GM23338 (cell line): ENCODE results near the gene POU3F3. TPM values are rescaled to one million over a fixed set of nuclear protein-coding genes. Genes with fewer than 3 reads are reported as not detected.
A peak's percentile ranks its signal among the peaks of the same experiment; 100 is the strongest.

ENCODE experiments used
- ATAC-seq: fragments of 200-7000 bp; cut with Tn5 transposase; 3 replicates; pipeline ENCODE4 v1.9.1; 2020
- DNase-seq: peaks from one replicate; pipeline ENCODE4 v3.0.0-alpha.2; 2015; ENCODE audit warnings: low spot score
- H2AFZ ChIP-seq: fragments of 200-600 bp; sonication (generic); 2 replicates; pipeline ENCODE4 v1.8.0; 2016; ENCODE audit warnings: antibody characterized with exemption, mild to moderate bottlenecking, moderate library complexity
- H3F3A ChIP-seq: fragments of 200-600 bp; sonication (generic); replicated peaks from 2 replicates; pipeline ENCODE4 v1.8.0; 2017; ENCODE audit warnings: antibody characterized with exemption, mixed run types, low read depth
- H3K27ac ChIP-seq: fragments of 200-600 bp; sonication (generic); 2 replicates; pipeline ENCODE4 v1.6.1; 2016; ENCODE audit warnings: low read depth
- H3K27me3 ChIP-seq: fragments of 200-600 bp; sonication (generic); 2 replicates; pipeline ENCODE4 v1.8.0; 2016; ENCODE audit warnings: mild to moderate bottlenecking, mixed run types, moderate library complexity; ENCODE audit not compliant: insufficient read depth
- H3K36me3 ChIP-seq: fragments of 200-600 bp; sonication (generic); 2 replicates; pipeline ENCODE4 v1.8.0; 2016; ENCODE audit warnings: mild to moderate bottlenecking; ENCODE audit not compliant: insufficient read depth
- H3K4me1 ChIP-seq: fragments of 200-600 bp; sonication (generic); 2 replicates; pipeline ENCODE4 v1.8.0; 2016; ENCODE audit warnings: mild to moderate bottlenecking, moderate library complexity; ENCODE audit not compliant: insufficient read depth
- H3K4me2 ChIP-seq: fragments of 200-600 bp; sonication (generic); 2 replicates; pipeline ENCODE4 v1.7.1; 2017; ENCODE audit warnings: mixed run types
- H3K4me3 ChIP-seq: fragments of 200-600 bp; sonication (generic); 2 replicates; pipeline ENCODE4 v1.6.1; 2016; ENCODE audit warnings: mixed run types
- H3K79me2 ChIP-seq: fragments of 200-600 bp; sonication (generic); replicated peaks from 2 replicates; pipeline ENCODE4 v1.8.0; 2017; ENCODE audit warnings: mild to moderate bottlenecking; ENCODE audit not compliant: insufficient read depth
- H3K9me2 ChIP-seq: fragments of 200-600 bp; sonication (generic); 2 replicates; pipeline ENCODE4 v1.8.0; 2017; ENCODE audit not compliant: insufficient read depth
- H4K20me1 ChIP-seq: fragments of 200-600 bp; sonication (generic); replicated peaks from 2 replicates; pipeline ENCODE4 v1.8.0; 2017; ENCODE audit warnings: mild to moderate bottlenecking; ENCODE audit not compliant: insufficient read depth
- H3K27ac Mint-ChIP-seq: 2 replicates; pipeline ENCODE4 v1.8.0; 2020; ENCODE audit warnings: inconsistent platforms, mild to moderate bottlenecking, moderate library complexity, mixed read lengths
- H3K27me3 Mint-ChIP-seq: 3 replicates; pipeline ENCODE4 v1.8.0; 2022; ENCODE audit warnings: low read depth, mild to moderate bottlenecking, moderate library complexity, mixed read lengths, inconsistent platforms; ENCODE audit not compliant: insufficient read depth, poor library complexity
- H3K36me3 Mint-ChIP-seq: 3 replicates; pipeline ENCODE4 v1.8.0; 2021; ENCODE audit warnings: low read depth, mild to moderate bottlenecking, inconsistent platforms, moderate library complexity, mixed read lengths
- H3K4me1 Mint-ChIP-seq: 3 replicates; pipeline ENCODE4 v1.8.0; 2020; ENCODE audit warnings: mild to moderate bottlenecking, inconsistent platforms, mixed read lengths
- H3K4me3 Mint-ChIP-seq: 3 replicates; pipeline ENCODE4 v1.8.0; 2021; ENCODE audit warnings: moderate library complexity, mild to moderate bottlenecking, inconsistent platforms, mixed read lengths
- H3K9me3 Mint-ChIP-seq: 3 replicates; pipeline ENCODE4 v1.8.0; 2020; ENCODE audit warnings: moderate library complexity, mild to moderate bottlenecking, inconsistent platforms, mixed read lengths
- CREB1 ChIP-seq: fragments of 250-450 bp; sonication (Bioruptor Pico); IDR thresholded peaks from 2 replicates; pipeline ENCODE4 v1.5.0; 2020; ENCODE audit warnings: low read depth, mild to moderate bottlenecking, moderate library complexity
- EZH2 ChIP-seq: fragments of 200-600 bp; sonication (generic); IDR thresholded peaks from one replicate; pipeline ENCODE4 v1.8.0; 2017; ENCODE audit warnings: antibody characterized with exemption, mild to moderate bottlenecking, low read depth; ENCODE audit not compliant: unreplicated experiment
- EZH2phosphoT487 ChIP-seq: fragments of 200-600 bp; sonication (generic); IDR thresholded peaks from one replicate; pipeline ENCODE4 v1.8.1; 2018; ENCODE audit warnings: antibody characterized with exemption; ENCODE audit not compliant: unreplicated experiment
- JUNB ChIP-seq: IDR thresholded peaks from one replicate; pipeline ENCODE4 v1.6.1; 2016; ENCODE audit warnings: antibody characterized with exemption; ENCODE audit not compliant: unreplicated experiment
- NANOG ChIP-seq: IDR thresholded peaks from 2 replicates; pipeline ENCODE4 v1.6.1; 2016; ENCODE audit warnings: antibody characterized with exemption, borderline replicate concordance
- POLR2AphosphoS5 ChIP-seq: IDR thresholded peaks from 2 replicates; pipeline ENCODE4 v1.6.1; 2016; ENCODE audit warnings: antibody characterized with exemption, low read depth
- STAT1 ChIP-seq: IDR thresholded peaks from one replicate; pipeline ENCODE4 v1.6.1; 2016; ENCODE audit warnings: antibody characterized with exemption; ENCODE audit not compliant: unreplicated experiment
- ZNF114 ChIP-seq: fragments of 250-450 bp; sonication (Bioruptor Pico); IDR thresholded peaks from 2 replicates; pipeline ENCODE4 v1.5.0; 2020; ENCODE audit warnings: mild to moderate bottlenecking, moderate library complexity
- ZNF331 ChIP-seq: fragments of 250-450 bp; sonication (Bioruptor Pico); IDR thresholded peaks from 2 replicates; pipeline ENCODE4 v1.5.0; 2020; ENCODE audit warnings: low read depth, mild to moderate bottlenecking, moderate library complexity
- polyA plus RNA-seq: library from polyadenylated mRNA; unstranded; fragments of >200 nt; fragmentation: Nextera tagmentation; extraction: Ambion mirVana; gene quantifications from 2 replicates; pipeline ENCODE4 v1.2.1, GENCODE V29; 2016
- total RNA-seq: library from RNA; depleted of rRNA; stranded (reverse); fragments of >200 nt; shearing (Covaris generic); gene quantifications from 2 replicates; pipeline ENCODE4 v1.2.3, GENCODE V29; 2014
- TF ChIP-seq, protein P1 (sequence below): IDR thresholded peaks from one replicate; pipeline ENCODE4 v1.6.1; 2018; ENCODE audit warnings: antibody characterized with exemption; ENCODE audit not compliant: unreplicated experiment
- TF ChIP-seq, protein P2 (sequence below), 2 experiments: fragments of 200-600 bp in 1 of 2; sonication (generic) in 1 of 2; conservative IDR thresholded peaks; 2 replicates each; pipeline versions ENCODE4 v1.5.1 to v1.6.1; 2016 to 2017; ENCODE audit warnings: antibody characterized with exemption in 2 of 2, low read depth in 2 of 2, mild to moderate bottlenecking in 2 of 2, moderate library complexity in 1 of 2
- TF ChIP-seq, protein P3 (sequence below): IDR thresholded peaks from 2 replicates; pipeline ENCODE4 v1.6.1; 2016; ENCODE audit warnings: antibody characterized with exemption
- TF ChIP-seq, protein P4 (sequence below): fragments of 250-450 bp; sonication (Bioruptor Pico); IDR thresholded peaks from 2 replicates; pipeline ENCODE4 v1.5.0; 2020; ENCODE audit warnings: mild to moderate bottlenecking, moderate library complexity

The POU3F3 gene
- total and polyA plus RNA-seq, 2 experiments from 2014 or later = 0.06 to 0.24 TPM

DNA sequence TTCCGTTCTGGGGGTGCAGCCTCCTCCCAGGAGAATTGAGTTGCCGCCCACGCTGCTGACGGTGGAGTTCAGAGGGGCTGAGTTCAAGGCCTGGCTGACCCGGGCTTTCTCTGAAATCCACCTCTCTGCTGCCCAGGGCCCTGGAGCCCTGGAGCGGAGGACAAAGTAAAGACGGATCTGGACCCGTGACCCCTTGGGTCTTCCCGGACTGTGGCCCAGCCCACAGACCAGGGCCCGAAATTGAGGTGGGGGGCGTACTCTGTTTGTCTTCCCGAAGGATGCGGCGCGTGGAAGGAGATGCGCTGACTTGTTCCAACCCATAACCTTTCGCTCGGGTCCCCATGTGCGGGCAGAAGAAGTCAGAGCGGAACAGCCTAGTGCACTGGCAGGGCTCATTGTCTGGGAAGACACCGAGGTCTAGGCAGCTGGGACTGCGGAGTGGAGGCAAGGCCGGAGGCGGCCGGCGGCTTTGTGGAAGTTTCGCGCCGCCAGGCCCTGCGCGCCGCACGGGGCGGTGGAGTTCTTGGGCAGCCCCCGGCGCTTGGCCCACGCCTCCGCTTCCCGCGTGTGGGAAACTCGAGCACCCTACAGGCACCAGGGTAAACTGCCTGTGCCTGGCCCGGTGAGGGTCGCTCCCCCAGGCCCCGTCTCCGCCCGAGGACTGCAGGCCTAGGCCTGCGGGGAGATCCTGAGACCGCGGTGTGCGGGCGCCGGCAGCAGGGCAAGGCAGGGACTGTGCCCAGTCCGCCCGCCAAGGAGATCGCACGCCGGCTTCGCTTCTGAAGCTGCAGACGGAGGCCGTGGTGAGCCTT, 9.8 kb downstream of the POU3F3 start:
- no peaks in the 10 kb centered on the region for H3K9me2 ChIP-seq
- no peak overlapping the region for H3K27ac ChIP-seq
- H3K36me3 ChIP-seq = no peaks in the 10 kb centered on the region
- no peaks in the 10 kb centered on the region for H3K79me2 ChIP-seq
- Mint-ChIP-seq H3K9me3 (peaks cover 7% of the 10 kb centered on the region; the same call in 2 of the 3 replicates), H3K27me3 (peaks cover 95% of the 10 kb centered on the region), H3K4me1 (peaks cover 52% of the 10 kb centered on the region), H3K4me3 (peak overlapping the region; percentile 56), H3K36me3 (no peaks in the 10 kb centered on the region), H3K27ac (no peak overlapping the region)
- peak overlapping the region; percentile 39 for H3K4me3 ChIP-seq
- peak overlapping the region; percentile 71 for H3K4me2 ChIP-seq
- peaks cover 34% of the 10 kb centered on the region; the same call in 1 of the 2 replicates for H3F3A ChIP-seq
- H2AFZ ChIP-seq = peak overlapping the region; percentile 34
- H4K20me1 ChIP-seq = peaks cover 33% of the 10 kb centered on the region
- H3K4me1 ChIP-seq = peaks cover 63% of the 10 kb centered on the region
- TF ChIP-seq, protein P1, sequence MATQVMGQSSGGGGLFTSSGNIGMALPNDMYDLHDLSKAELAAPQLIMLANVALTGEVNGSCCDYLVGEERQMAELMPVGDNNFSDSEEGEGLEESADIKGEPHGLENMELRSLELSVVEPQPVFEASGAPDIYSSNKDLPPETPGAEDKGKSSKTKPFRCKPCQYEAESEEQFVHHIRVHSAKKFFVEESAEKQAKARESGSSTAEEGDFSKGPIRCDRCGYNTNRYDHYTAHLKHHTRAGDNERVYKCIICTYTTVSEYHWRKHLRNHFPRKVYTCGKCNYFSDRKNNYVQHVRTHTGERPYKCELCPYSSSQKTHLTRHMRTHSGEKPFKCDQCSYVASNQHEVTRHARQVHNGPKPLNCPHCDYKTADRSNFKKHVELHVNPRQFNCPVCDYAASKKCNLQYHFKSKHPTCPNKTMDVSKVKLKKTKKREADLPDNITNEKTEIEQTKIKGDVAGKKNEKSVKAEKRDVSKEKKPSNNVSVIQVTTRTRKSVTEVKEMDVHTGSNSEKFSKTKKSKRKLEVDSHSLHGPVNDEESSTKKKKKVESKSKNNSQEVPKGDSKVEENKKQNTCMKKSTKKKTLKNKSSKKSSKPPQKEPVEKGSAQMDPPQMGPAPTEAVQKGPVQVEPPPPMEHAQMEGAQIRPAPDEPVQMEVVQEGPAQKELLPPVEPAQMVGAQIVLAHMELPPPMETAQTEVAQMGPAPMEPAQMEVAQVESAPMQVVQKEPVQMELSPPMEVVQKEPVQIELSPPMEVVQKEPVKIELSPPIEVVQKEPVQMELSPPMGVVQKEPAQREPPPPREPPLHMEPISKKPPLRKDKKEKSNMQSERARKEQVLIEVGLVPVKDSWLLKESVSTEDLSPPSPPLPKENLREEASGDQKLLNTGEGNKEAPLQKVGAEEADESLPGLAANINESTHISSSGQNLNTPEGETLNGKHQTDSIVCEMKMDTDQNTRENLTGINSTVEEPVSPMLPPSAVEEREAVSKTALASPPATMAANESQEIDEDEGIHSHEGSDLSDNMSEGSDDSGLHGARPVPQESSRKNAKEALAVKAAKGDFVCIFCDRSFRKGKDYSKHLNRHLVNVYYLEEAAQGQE = no peak
- no peak for TF ChIP-seq CREB1 (CRISPR knock-in tag)
- TF ChIP-seq, protein P2, sequence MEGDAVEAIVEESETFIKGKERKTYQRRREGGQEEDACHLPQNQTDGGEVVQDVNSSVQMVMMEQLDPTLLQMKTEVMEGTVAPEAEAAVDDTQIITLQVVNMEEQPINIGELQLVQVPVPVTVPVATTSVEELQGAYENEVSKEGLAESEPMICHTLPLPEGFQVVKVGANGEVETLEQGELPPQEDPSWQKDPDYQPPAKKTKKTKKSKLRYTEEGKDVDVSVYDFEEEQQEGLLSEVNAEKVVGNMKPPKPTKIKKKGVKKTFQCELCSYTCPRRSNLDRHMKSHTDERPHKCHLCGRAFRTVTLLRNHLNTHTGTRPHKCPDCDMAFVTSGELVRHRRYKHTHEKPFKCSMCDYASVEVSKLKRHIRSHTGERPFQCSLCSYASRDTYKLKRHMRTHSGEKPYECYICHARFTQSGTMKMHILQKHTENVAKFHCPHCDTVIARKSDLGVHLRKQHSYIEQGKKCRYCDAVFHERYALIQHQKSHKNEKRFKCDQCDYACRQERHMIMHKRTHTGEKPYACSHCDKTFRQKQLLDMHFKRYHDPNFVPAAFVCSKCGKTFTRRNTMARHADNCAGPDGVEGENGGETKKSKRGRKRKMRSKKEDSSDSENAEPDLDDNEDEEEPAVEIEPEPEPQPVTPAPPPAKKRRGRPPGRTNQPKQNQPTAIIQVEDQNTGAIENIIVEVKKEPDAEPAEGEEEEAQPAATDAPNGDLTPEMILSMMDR (conservative IDR thresholded peaks at IDR 0.05; ENCODE audit: low read depth in 2 of 2) = no peak
- peak; percentile 94 for TF ChIP-seq EZH2
- peak; percentile 64 for TF ChIP-seq EZH2phosphoT487
- no peak for TF ChIP-seq POLR2AphosphoS5
- TF ChIP-seq, protein P3, sequence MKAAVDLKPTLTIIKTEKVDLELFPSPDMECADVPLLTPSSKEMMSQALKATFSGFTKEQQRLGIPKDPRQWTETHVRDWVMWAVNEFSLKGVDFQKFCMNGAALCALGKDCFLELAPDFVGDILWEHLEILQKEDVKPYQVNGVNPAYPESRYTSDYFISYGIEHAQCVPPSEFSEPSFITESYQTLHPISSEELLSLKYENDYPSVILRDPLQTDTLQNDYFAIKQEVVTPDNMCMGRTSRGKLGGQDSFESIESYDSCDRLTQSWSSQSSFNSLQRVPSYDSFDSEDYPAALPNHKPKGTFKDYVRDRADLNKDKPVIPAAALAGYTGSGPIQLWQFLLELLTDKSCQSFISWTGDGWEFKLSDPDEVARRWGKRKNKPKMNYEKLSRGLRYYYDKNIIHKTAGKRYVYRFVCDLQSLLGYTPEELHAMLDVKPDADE = no peak
- no peak for TF ChIP-seq STAT1
- TF ChIP-seq JUNB = no peak
- TF ChIP-seq, protein P4, sequence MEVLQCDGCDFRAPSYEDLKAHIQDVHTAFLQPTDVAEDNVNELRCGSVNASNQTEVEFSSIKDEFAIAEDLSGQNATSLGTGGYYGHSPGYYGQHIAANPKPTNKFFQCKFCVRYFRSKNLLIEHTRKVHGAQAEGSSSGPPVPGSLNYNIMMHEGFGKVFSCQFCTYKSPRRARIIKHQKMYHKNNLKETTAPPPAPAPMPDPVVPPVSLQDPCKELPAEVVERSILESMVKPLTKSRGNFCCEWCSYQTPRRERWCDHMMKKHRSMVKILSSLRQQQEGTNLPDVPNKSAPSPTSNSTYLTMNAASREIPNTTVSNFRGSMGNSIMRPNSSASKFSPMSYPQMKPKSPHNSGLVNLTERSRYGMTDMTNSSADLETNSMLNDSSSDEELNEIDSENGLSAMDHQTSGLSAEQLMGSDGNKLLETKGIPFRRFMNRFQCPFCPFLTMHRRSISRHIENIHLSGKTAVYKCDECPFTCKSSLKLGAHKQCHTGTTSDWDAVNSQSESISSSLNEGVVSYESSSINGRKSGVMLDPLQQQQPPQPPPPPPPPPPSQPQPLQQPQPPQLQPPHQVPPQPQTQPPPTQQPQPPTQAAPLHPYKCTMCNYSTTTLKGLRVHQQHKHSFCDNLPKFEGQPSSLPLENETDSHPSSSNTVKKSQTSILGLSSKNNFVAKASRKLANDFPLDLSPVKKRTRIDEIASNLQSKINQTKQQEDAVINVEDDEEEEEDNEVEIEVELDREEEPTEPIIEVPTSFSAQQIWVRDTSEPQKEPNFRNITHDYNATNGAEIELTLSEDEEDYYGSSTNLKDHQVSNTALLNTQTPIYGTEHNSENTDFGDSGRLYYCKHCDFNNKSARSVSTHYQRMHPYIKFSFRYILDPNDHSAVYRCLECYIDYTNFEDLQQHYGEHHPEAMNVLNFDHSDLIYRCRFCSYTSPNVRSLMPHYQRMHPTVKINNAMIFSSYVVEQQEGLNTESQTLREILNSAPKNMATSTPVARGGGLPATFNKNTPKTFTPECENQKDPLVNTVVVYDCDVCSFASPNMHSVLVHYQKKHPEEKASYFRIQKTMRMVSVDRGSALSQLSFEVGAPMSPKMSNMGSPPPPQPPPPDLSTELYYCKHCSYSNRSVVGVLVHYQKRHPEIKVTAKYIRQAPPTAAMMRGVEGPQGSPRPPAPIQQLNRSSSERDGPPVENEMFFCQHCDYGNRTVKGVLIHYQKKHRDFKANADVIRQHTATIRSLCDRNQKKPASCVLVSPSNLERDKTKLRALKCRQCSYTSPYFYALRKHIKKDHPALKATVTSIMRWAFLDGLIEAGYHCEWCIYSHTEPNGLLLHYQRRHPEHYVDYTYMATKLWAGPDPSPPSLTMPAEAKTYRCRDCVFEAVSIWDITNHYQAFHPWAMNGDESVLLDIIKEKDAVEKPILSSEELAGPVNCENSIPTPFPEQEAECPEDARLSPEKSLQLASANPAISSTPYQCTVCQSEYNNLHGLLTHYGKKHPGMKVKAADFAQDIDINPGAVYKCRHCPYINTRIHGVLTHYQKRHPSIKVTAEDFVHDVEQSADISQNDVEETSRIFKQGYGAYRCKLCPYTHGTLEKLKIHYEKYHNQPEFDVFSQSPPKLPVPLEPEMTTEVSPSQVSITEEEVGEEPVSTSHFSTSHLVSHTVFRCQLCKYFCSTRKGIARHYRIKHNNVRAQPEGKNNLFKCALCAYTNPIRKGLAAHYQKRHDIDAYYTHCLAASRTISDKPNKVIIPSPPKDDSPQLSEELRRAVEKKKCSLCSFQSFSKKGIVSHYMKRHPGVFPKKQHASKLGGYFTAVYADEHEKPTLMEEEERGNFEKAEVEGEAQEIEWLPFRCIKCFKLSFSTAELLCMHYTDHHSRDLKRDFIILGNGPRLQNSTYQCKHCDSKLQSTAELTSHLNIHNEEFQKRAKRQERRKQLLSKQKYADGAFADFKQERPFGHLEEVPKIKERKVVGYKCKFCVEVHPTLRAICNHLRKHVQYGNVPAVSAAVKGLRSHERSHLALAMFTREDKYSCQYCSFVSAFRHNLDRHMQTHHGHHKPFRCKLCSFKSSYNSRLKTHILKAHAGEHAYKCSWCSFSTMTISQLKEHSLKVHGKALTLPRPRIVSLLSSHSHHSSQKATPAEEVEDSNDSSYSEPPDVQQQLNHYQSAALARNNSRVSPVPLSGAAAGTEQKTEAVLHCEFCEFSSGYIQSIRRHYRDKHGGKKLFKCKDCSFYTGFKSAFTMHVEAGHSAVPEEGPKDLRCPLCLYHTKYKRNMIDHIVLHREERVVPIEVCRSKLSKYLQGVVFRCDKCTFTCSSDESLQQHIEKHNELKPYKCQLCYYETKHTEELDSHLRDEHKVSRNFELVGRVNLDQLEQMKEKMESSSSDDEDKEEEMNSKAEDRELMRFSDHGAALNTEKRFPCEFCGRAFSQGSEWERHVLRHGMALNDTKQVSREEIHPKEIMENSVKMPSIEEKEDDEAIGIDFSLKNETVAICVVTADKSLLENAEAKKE (CRISPR knock-in tag) = no peak
- TF ChIP-seq ZNF331 (CRISPR knock-in tag) = no peak
- no peak for TF ChIP-seq ZNF114 (CRISPR knock-in tag)
- no peak for TF ChIP-seq NANOG
- DNase-seq (peak; percentile 66), ATAC-seq (peak; percentile 38)
- peaks cover 98% of the 10 kb centered on the region for H3K27me3 ChIP-seq
